A673 (cell line): ENCODE data around the gene TMOD1.

ENCODE experiments used
- CTCF ChIP-seq: fragments of 300-800, 200-600 bp; sonication (generic); conservative IDR thresholded peaks from 2 replicates; pipeline ENCODE4 v1.5.1; 2017; ENCODE audit warnings: low read depth, mild to moderate bottlenecking, antibody characterized with exemption, low read length, moderate library complexity, mixed read lengths
- EZH2 ChIP-seq: fragments of 200-600 bp; sonication (generic); IDR thresholded peaks from 2 replicates; pipeline ENCODE4 v1.6.1; 2017; ENCODE audit warnings: borderline replicate concordance, low read depth, mild to moderate bottlenecking, mixed read lengths, antibody characterized with exemption, low read length; ENCODE audit not compliant: poor library complexity, severe bottlenecking

- TF ChIP-seq CTCF (no peak), EZH2 (no peak)
These were observed 126.2 kb downstream of the TMOD1 start for GRCh38 chr9:97627624-97628023.
